Stimulated activated CD8-positive, alpha-beta memory T cell treated with anti-CD3 and anti-CD28 coated beads, Interleukin-12 subunit alpha, Interleukin-12 subunit beta, amount 100 ng/mL, for 4 hours (primary cell): ENCODE results near the gene OR5T3.
"Not testable (repeated sequence)": the region's sequence is repeated elsewhere in the genome, so short reads cannot be mapped to it uniquely, and the experiment has no call there.

ENCODE experiments used
- DNase-seq: peaks from one replicate; pipeline ENCODE4 v3.0.0-alpha.2; 2020; ENCODE audit warnings: low read depth

The OR5T3 gene

GRCh38 chr11:56251954-56252353 lies at the start of gene OR5T3:
OR5T3 (plus strand) TSS chr11:56252254; CDS start chr11:56252254, 0 bp downstream.
- DNase-seq, result no peak

- DNase-seq, result no peak
Measured at GRCh38 chr11:56207790-56208189, 44.3 kb upstream of the OR5T3 start.

- DNase-seq, result no peak
Measured at GRCh38 chr11:56214537-56214936, 37.5 kb upstream of the OR5T3 start.

- DNase-seq, result not testable (repeated sequence)
Measured at GRCh38 chr11:56219735-56220134, 32.3 kb upstream of the OR5T3 start.

GRCh38 chr11:56234155-56234554 lies 17.9 kb upstream of the OR5T3 start, which contains the start of gene OR5T2:
OR5T2 (minus strand) TSS chr11:56234255; CDS start chr11:56233062, 1,193 bp downstream.
- DNase-seq, result no peak

GRCh38 chr11:56271092-56271491 lies 19.0 kb downstream of the OR5T3 start:
- DNase-seq, result no peak

- DNase-seq, result no peak
Measured at GRCh38 chr11:56273854-56274253, 21.8 kb downstream of the OR5T3 start, which contains the start of gene OR5T1. OR5T1 (plus strand) TSS chr11:56274154; CDS start chr11:56275639, 1,485 bp downstream.

- DNase-seq, result no peak
Measured at GRCh38 chr11:56292154-56292553, 40.1 kb downstream of the OR5T3 start, which contains the start of gene OR8H1. OR8H1 (minus strand) TSS chr11:56292254; CDS start chr11:56291062, 1,192 bp downstream.

GRCh38 chr11:56296898-56297297 lies 44.8 kb downstream of the OR5T3 start:
- DNase-seq, result no peak
